ENCODE data around the gene PLXDC2. TPM values are rescaled to one million over a fixed set of nuclear protein-coding genes. Genes with fewer than 3 reads are reported as not detected.

The PLXDC2 gene
- polyA plus RNA-seq, 2 of the 4 experiments (the other 2 are of a cell fraction): 0.08 to 0.09 TPM

GRCh38 chr10:19843487-19843886 is 27.3 kb downstream of the PLXDC2 start:
- Histone ChIP-seq H3K9me3 (no peaks in the 10 kb centered on the region), H3K4me1 (no peaks in the 10 kb centered on the region), H3K4me2 (no peak overlapping the region), H3K4me3 (no peak overlapping the region), H3K27ac (no peak overlapping the region)
- no peak for DNase-seq (ENCODE audit: low read depth in 1 of 2, low spot score in 1 of 2)
- no peak for FAIRE-seq
- ChIA-PET CTCF (no interaction called here), POLR2A (no interaction called here)
- WGBS (ENCODE audit: missing lambda C conversion rate): 6% methylated on average over 1 of the region's 1 CpG
- ATAC-seq: no peak
- TF ChIP-seq USF2 (IDR thresholded peaks at IDR 0.05) (no peak), CHD2 (IDR thresholded peaks at IDR 0.05; ENCODE audit: low read length, partially characterized antibody) (no peak), GATA3 (IDR thresholded peaks at IDR 0.05; ENCODE audit: borderline replicate concordance) (no peak), POLR2A (IDR thresholded peaks at IDR 0.05; ENCODE audit: low read length) (no peak), E2F6 (IDR thresholded peaks at IDR 0.05; ENCODE audit: borderline replicate concordance, low read depth) (no peak), CBX2 (IDR thresholded peaks at IDR 0.05; ENCODE audit: borderline replicate concordance, low read depth) (no peak), EHF (CRISPR knock-in tag; IDR thresholded peaks at IDR 0.05) (no peak), RCOR1 (IDR thresholded peaks at IDR 0.05; ENCODE audit: low read depth, low read length) (no peak), RFX5 (IDR thresholded peaks at IDR 0.05) (no peak), ELK1 (IDR thresholded peaks at IDR 0.05; ENCODE audit: low read depth, low read length) (no peak), REST (IDR thresholded peaks at IDR 0.05) (no peak), MAX (IDR thresholded peaks at IDR 0.05) (no peak), KDM1A (IDR thresholded peaks at IDR 0.05; ENCODE audit: low read depth) (no peak), BHLHE40 (IDR thresholded peaks at IDR 0.05; ENCODE audit: low read depth, low read length) (no peak), TP53 (CRISPR knock-in tag; IDR thresholded peaks at IDR 0.05) (no peak), HMGXB4 (CRISPR knock-in tag; IDR thresholded peaks at IDR 0.05; ENCODE audit: borderline replicate concordance) (no peak), HDAC2 (IDR thresholded peaks at IDR 0.05) (no peak), CEBPB (IDR thresholded peaks at IDR 0.05) (no peak), BCL3 (IDR thresholded peaks at IDR 0.05) (no peak), POLR2AphosphoS2 (conservative IDR thresholded peaks at IDR 0.05; ENCODE audit: low read length) (no peak)

Measured in A549 (cell line).